ENCODE data around the gene EEF2. TPM values are rescaled to one million over a fixed set of nuclear protein-coding genes. Genes with fewer than 3 reads are reported as not detected.
"Not testable (repeated sequence)": the region's sequence is repeated elsewhere in the genome, so short reads cannot be mapped to it uniquely, and the experiment has no call there.

The EEF2 gene
- polyA plus RNA-seq, 4 donors = 962 to 2,089 (median 1,615) TPM

GRCh38 chr19:3970313-3970807, 14.9 kb downstream of the EEF2 start:
- peak overlapping the region; percentile 86 to 96 (median 95) for H3K4me3 ChIP-seq (ENCODE audit: low read depth in 1 of 3, low read length in 3 of 3)
- WGBS, 3 donors = 0 to 2% (median 1%) methylated on average over 21 to 22 of the region's 22 CpGs
- FAIRE-seq (no peak), DNase-seq (no peak)
- no peaks in the 10 kb centered on the region for H3K9me3 ChIP-seq (ENCODE audit: control insufficient read depth in 2 of 2, insufficient read depth in 1 of 2, low read depth in 1 of 2, low read length in 1 of 2)
- H3K36me3 ChIP-seq (ENCODE audit: control insufficient read depth in 3 of 3, insufficient read depth in 2 of 3, low read depth in 1 of 3, low read length in 3 of 3) = peaks cover 1 to 54% (median 6%) of the 10 kb centered on the region in 3 donors
- peaks cover 7 to 47% (median 8%) of the 10 kb centered on the region in 3 donors for H3K4me1 ChIP-seq (ENCODE audit: control insufficient read depth in 3 of 3, insufficient read depth in 2 of 3, low read depth in 1 of 3, low read length in 2 of 3)
- H3K27me3 ChIP-seq (ENCODE audit: control insufficient read depth in 3 of 3, insufficient read depth in 3 of 3, low read length in 3 of 3) = no peaks in the 10 kb centered on the region
- peak overlapping the region; percentile 87 to 92 (median 90) for H3K27ac ChIP-seq (ENCODE audit: low read depth in 1 of 3, low read length in 2 of 3)

DNA sequence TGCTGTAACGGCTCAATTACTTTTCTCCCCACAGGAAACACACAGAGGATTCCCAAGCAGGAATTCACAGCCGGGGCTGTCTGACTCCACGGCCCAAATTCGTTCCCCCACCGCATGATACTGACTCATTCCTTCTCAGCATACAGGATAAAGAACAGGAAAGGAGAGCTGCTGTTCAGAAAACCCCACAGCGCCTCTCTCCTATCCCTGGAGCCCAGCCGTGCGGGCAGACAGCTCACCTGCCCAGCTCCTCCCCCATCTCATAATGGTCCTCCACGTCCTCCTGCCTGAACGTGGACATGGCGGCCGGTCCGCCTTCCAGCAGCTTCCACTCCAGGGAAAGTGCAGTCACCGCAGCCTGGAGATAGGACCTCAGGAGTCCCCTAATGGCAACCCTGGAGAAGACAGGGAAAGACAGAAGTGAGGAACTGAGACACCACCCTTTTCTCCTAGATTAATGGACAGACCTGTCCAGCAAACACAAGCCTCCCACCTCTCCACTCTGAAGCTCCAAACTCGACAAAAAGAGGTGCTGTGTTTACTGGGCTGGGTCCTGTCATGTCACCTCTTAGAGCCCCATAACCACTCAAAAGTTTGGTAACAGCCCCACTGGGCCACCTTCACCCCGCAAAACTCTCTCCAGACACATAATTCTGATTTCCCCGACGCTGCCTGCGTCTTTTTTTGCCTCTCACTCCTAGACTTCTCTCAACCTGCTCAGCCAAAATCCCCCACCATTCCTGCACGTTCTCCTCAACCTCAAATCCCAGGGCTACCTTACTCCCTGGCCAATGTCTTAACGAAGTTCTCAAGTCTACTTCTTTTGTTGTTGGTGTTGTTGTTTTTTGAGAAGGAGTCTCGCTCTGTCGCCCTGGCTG, 15.6 kb downstream of the EEF2 start:
- no peaks in the 10 kb centered on the region for H3K27me3 ChIP-seq (ENCODE audit: control insufficient read depth in 3 of 3, insufficient read depth in 3 of 3, low read length in 3 of 3)
- DNase-seq (peak in 1 of 2 donors; percentile 19), FAIRE-seq (no peak)
- H3K36me3 ChIP-seq (ENCODE audit: control insufficient read depth in 3 of 3, insufficient read depth in 2 of 3, low read depth in 1 of 3, low read length in 3 of 3) = peaks cover 2 to 56% (median 8%) of the 10 kb centered on the region in 3 donors
- peak overlapping the region in 2 of 3 donors; percentile 86 to 95 for H3K4me3 ChIP-seq (ENCODE audit: low read depth in 1 of 3, low read length in 3 of 3)
- peaks cover 7 to 47% (median 8%) of the 10 kb centered on the region in 3 donors for H3K4me1 ChIP-seq (ENCODE audit: control insufficient read depth in 3 of 3, insufficient read depth in 2 of 3, low read depth in 1 of 3, low read length in 2 of 3)
- peak overlapping the region; percentile 6 to 90 (median 87) for H3K27ac ChIP-seq (ENCODE audit: low read depth in 1 of 3, low read length in 2 of 3)
- no peaks in the 10 kb centered on the region for H3K9me3 ChIP-seq (ENCODE audit: control insufficient read depth in 2 of 2, insufficient read depth in 1 of 2, low read depth in 1 of 2, low read length in 1 of 2)
- 31 to 46% (median 42%) methylated on average over 23 of the region's 23 CpGs for WGBS, 3 donors

GRCh38 chr19:3968556-3969434, 16.5 kb downstream of the EEF2 start:
- H3K27ac ChIP-seq (ENCODE audit: low read depth in 1 of 3, low read length in 2 of 3) = peak overlapping the region; percentile 5 to 90 (median 87)
- H3K4me3 ChIP-seq (ENCODE audit: low read depth in 1 of 3, low read length in 3 of 3) = no peak overlapping the region
- DNase-seq (peak; percentile 66 to 81), FAIRE-seq (no peak)
- WGBS, 3 donors = 36 to 56% (median 55%) methylated on average over 9 of the region's 9 CpGs
- no peaks in the 10 kb centered on the region for H3K27me3 ChIP-seq (ENCODE audit: control insufficient read depth in 3 of 3, insufficient read depth in 3 of 3, low read length in 3 of 3)
- no peaks in the 10 kb centered on the region for H3K9me3 ChIP-seq (ENCODE audit: control insufficient read depth in 2 of 2, insufficient read depth in 1 of 2, low read depth in 1 of 2, low read length in 1 of 2)
- H3K36me3 ChIP-seq (ENCODE audit: control insufficient read depth in 3 of 3, insufficient read depth in 2 of 3, low read depth in 1 of 3, low read length in 3 of 3) = peaks cover 9 to 64% (median 14%) of the 10 kb centered on the region in 3 donors
- peaks cover 7 to 47% (median 8%) of the 10 kb centered on the region in 3 donors for H3K4me1 ChIP-seq (ENCODE audit: control insufficient read depth in 3 of 3, insufficient read depth in 2 of 3, low read depth in 1 of 3, low read length in 2 of 3)

- DNase-seq; H3K27me3 ChIP-seq (ENCODE audit: control insufficient read depth in 3 of 3, insufficient read depth in 3 of 3, low read length in 3 of 3); FAIRE-seq; H3K4me3 ChIP-seq (ENCODE audit: low read depth in 1 of 3, low read length in 3 of 3); H3K9me3 ChIP-seq (ENCODE audit: control insufficient read depth in 2 of 2, insufficient read depth in 1 of 2, low read depth in 1 of 2, low read length in 1 of 2): not testable (repeated sequence)
- peaks cover 7 to 47% (median 8%) of the 10 kb centered on the region in 3 donors for H3K4me1 ChIP-seq (ENCODE audit: control insufficient read depth in 3 of 3, insufficient read depth in 2 of 3, low read depth in 1 of 3, low read length in 2 of 3)
- WGBS, 3 donors = 84 to 92% (median 90%) methylated on average over 12 of the region's 12 CpGs
- H3K27ac ChIP-seq (ENCODE audit: low read depth in 1 of 3, low read length in 2 of 3) = peak overlapping the region; percentile 5 to 90 (median 87)
- H3K36me3 ChIP-seq (ENCODE audit: control insufficient read depth in 3 of 3, insufficient read depth in 2 of 3, low read depth in 1 of 3, low read length in 3 of 3) = peaks cover 9 to 72% (median 18%) of the 10 kb centered on the region in 3 donors
Observed at GRCh38 chr19:3967983-3968382, 17.3 kb downstream of the EEF2 start.

- Histone ChIP-seq H3K27ac (ENCODE audit: low read depth in 1 of 3, low read length in 2 of 3) (peak overlapping the region; percentile 71 to 91 (median 76)), H3K4me3 (ENCODE audit: low read depth in 1 of 3, low read length in 3 of 3) (peak overlapping the region in 1 of 3 donors; percentile 37), H3K27me3 (ENCODE audit: control insufficient read depth in 3 of 3, insufficient read depth in 3 of 3, low read length in 3 of 3) (no peaks in the 10 kb centered on the region), H3K9me3 (ENCODE audit: control insufficient read depth in 2 of 2, insufficient read depth in 1 of 2, low read depth in 1 of 2, low read length in 1 of 2) (no peaks in the 10 kb centered on the region), H3K4me1 (ENCODE audit: control insufficient read depth in 3 of 3, insufficient read depth in 2 of 3, low read depth in 1 of 3, low read length in 2 of 3) (peaks cover 7 to 43% (median 8%) of the 10 kb centered on the region in 3 donors), H3K36me3 (ENCODE audit: control insufficient read depth in 3 of 3, insufficient read depth in 2 of 3, low read depth in 1 of 3, low read length in 3 of 3) (peaks cover 15 to 82% (median 22%) of the 10 kb centered on the region in 3 donors)
- 24 to 62% (median 33%) methylated on average over 25 to 30 of the region's 30 CpGs for WGBS, 3 donors
- FAIRE-seq = no peak
- DNase-seq = peak; percentile 82 to 96
Observed at GRCh38 chr19:3966051-3967017, 18.9 kb downstream of the EEF2 start.

DNA sequence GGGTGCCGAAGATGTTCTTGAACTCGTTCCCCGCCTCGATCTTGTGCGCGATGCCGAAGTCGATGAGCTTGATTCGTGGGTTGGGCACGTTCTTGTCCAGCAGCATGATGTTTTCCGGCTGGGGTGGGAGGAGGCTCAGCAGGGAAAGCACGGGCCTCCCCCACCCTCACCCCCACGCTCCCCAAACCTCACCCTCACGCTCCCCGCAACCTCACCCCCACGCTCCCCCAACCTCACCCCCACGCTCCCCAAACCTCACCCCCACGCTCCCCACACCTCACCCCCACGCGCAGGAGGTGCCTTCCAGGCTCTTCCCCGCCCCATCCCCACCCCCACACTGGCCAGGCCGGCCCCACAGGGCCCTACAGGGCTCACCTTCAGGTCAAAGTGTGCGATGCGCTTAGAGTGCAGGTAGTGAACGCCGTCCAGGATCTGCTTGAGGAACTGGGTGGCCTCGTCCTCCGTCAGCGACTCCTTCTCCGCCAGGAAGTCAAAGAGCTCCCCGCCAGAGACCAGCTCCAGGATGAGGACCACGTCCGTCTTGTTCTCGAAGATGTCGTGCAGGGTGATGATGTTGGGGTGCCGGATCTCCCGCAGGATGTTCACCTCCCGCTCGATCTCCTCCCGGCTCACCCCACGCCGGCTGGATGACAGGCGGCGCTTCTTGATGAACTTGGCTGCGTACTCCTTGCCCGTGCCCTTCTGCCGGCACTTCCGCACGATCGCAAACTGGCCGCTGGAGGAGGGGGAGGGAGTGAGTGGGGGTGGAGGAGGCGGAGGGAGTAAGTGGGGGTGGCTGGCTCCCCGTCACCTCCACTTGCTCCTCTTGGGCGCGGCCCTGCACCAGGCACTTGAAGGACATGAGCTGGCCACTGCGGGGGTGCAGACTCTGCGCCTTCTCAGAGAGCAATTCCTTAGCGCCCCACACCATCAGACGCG, 20.7 kb downstream of the EEF2 start:
- FAIRE-seq = no peak
- Histone ChIP-seq H3K27ac (ENCODE audit: low read depth in 1 of 3, low read length in 2 of 3) (no peak overlapping the region), H3K36me3 (ENCODE audit: control insufficient read depth in 3 of 3, insufficient read depth in 2 of 3, low read depth in 1 of 3, low read length in 3 of 3) (peaks cover 17 to 99% (median 26%) of the 10 kb centered on the region in 3 donors), H3K4me3 (ENCODE audit: low read depth in 1 of 3, low read length in 3 of 3) (no peak overlapping the region), H3K27me3 (ENCODE audit: control insufficient read depth in 3 of 3, insufficient read depth in 3 of 3, low read length in 3 of 3) (no peaks in the 10 kb centered on the region), H3K9me3 (ENCODE audit: control insufficient read depth in 2 of 2, insufficient read depth in 1 of 2, low read depth in 1 of 2, low read length in 1 of 2) (no peaks in the 10 kb centered on the region), H3K4me1 (ENCODE audit: control insufficient read depth in 3 of 3, insufficient read depth in 2 of 3, low read depth in 1 of 3, low read length in 2 of 3) (peaks cover 6 to 37% (median 8%) of the 10 kb centered on the region in 3 donors)
- no peak for DNase-seq
- WGBS, 3 donors = 91 to 93% (median 92%) methylated on average over 50 to 60 of the region's 60 CpGs

Measured in small intestine (tissue), 7 donors.